ENCODE data around the gene NISCH. TPM values are rescaled to one million over a fixed set of nuclear protein-coding genes. Genes with fewer than 3 reads are reported as not detected.
A peak's percentile ranks its signal among the peaks of the same experiment; 100 is the strongest.

NISCH gene
- polyA plus RNA-seq, 1 experiment = 71.0 TPM

DNA sequence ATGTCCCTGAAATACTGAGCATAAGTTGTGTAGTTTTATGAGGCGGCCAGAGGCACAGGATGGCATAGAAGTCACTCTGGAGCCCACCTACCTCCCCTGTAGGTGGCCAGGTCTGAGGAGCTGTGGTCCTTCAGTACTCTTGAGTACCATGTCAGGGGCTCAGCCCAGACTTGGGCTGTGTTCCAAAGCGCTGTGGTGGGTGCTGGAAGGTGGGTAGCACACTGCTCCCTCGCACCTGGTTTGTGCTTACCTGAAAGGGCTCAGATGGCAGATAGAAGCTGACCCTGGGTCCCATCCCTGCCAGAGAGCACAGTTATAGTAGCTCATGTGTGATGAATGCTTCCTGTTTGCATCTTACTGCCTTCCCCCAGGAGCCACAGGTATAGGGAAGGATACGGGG, 15.5 kb downstream of the NISCH start:
- Histone ChIP-seq H3K4me3 (ENCODE audit: low read depth, low read length) (no peak overlapping the region), H3K27me3 (ENCODE audit: control insufficient read depth, insufficient read depth, low read length) (no peaks in the 10 kb centered on the region), H3K27ac (ENCODE audit: low read depth, low read length) (no peak overlapping the region), H3K9me3 (ENCODE audit: control insufficient read depth, insufficient read depth, low read length) (no peaks in the 10 kb centered on the region)
- no peak for DNase-seq (ENCODE audit: low read depth, low spot score)
- ChIA-PET CTCF (interaction anchor here (0.9 to 3.2 kb wide), 5 partner anchors 11 to 80 kb away, joined by 3 to 14 read pairs (median 9); no protein-coding TSS in a partner anchor), POLR2A (no interaction called here)
- TF ChIP-seq CTCF (IDR thresholded peaks at IDR 0.05; ENCODE audit: low read depth, low read length) = no peak

DNA sequence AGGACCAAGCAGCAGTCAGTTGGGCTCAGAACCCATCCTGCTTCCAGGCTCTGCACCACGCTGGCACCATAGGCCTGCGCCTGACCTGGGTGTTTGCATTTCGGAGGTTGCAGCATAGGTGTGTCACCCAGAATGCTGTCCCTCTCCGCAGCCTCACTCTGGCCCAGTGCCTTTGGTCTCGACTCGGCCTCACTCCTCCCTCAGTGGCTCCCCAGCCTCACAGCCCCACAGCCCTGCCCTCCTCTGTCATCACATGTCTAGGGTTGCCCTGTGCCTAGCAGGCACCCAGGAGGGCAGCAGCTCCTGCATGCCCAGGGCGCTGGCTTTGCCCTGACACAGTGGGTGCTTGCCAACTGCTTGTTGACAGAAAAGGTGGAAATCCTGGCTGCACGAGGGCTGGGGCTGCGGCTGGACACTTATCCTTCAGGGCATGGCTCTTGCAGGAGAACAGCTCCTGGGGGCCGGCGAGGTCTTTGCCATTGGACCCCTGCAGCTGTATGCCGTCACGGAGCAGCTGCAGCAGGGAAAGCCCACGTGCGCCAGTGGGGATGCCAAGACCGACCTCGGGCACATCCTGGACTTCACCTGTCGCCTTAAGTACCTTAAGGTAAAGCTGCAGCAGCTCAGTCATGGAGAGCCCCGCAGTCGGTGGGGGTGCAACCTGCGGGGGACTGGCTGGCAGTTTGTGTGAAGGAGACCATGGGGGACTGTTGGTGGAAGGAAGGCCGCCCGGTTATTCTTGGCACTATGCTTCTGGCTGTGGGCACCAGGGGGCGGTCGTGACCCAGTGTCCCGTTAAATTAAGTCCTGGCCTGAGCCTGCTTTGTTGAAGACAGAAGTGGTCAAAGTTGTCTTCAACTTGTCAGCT, 16.2 kb downstream of the NISCH start:
- POLR2A ChIA-PET = no interaction called here
- no peak overlapping the region for H3K4me3 ChIP-seq (ENCODE audit: low read depth, low read length)
- no peaks in the 10 kb centered on the region for H3K27me3 ChIP-seq (ENCODE audit: control insufficient read depth, insufficient read depth, low read length)
- CTCF ChIA-PET = interaction anchor here (0.5 to 3.2 kb wide), 14 partner anchors 9 to 516 kb away, joined by 3 to 14 read pairs (median 4); no protein-coding TSS in a partner anchor
- no peak overlapping the region for H3K27ac ChIP-seq (ENCODE audit: low read depth, low read length)
- no peak for DNase-seq (ENCODE audit: low read depth, low spot score)
- peak; percentile 71 for TF ChIP-seq CTCF (IDR thresholded peaks at IDR 0.05; ENCODE audit: low read depth, low read length)
- no peaks in the 10 kb centered on the region for H3K9me3 ChIP-seq (ENCODE audit: control insufficient read depth, insufficient read depth, low read length)

GRCh38 chr3:52472239-52473000, 17.0 kb downstream of the NISCH start:
- Histone ChIP-seq H3K9me3 (ENCODE audit: control insufficient read depth, insufficient read depth, low read length) (no peaks in the 10 kb centered on the region), H3K4me3 (ENCODE audit: low read depth, low read length) (no peak overlapping the region), H3K27me3 (ENCODE audit: control insufficient read depth, insufficient read depth, low read length) (no peaks in the 10 kb centered on the region), H3K27ac (ENCODE audit: low read depth, low read length) (no peak overlapping the region)
- CTCF ChIA-PET = interaction anchor here (0.5 to 3.2 kb wide), 13 partner anchors 10 to 515 kb away, joined by 3 to 14 read pairs (median 5); no protein-coding TSS in a partner anchor
- no peak for DNase-seq (ENCODE audit: low read depth, low spot score)
- TF ChIP-seq CTCF (IDR thresholded peaks at IDR 0.05; ENCODE audit: low read depth, low read length) = no peak
- POLR2A ChIA-PET = no interaction called here

DNA sequence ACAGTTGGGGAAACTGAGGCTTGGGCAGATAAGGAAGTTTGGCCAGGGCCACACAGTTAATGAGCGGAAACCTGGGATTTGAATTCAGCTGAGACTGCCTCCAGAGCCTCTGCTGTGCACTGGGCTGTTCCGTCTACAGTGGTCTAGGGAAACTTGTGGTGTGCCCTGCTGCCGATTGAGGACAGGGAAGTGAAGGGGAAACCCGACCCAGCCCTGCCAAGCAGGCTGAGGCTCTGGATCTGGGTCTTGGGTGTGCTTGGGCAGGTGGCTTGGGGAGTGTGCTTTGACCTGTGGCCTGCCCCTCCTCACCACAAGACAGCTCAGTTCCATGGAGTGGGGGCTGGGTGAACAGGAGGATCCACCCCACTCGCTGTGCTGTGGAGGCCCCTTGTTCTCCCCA, 17.6 kb downstream of the NISCH start:
- Histone ChIP-seq H3K4me3 (ENCODE audit: low read depth, low read length) (no peak overlapping the region), H3K27me3 (ENCODE audit: control insufficient read depth, insufficient read depth, low read length) (no peaks in the 10 kb centered on the region), H3K27ac (ENCODE audit: low read depth, low read length) (no peak overlapping the region), H3K9me3 (ENCODE audit: control insufficient read depth, insufficient read depth, low read length) (no peaks in the 10 kb centered on the region)
- no peak for TF ChIP-seq CTCF (IDR thresholded peaks at IDR 0.05; ENCODE audit: low read depth, low read length)
- DNase-seq (ENCODE audit: low read depth, low spot score) = no peak
- POLR2A ChIA-PET = interaction anchor here (0.6 kb wide), 1 partner anchor 97 kb away, joined by 9 read pairs; no protein-coding TSS in a partner anchor
- CTCF ChIA-PET = interaction anchor here (1.7 to 2.8 kb wide), 3 partner anchors 9 to 135 kb away, joined by 4 to 11 read pairs (median 9); no protein-coding TSS in a partner anchor
